Activated CD8-positive, alpha-beta memory T cell treated with anti-CD3 and anti-CD28 coated beads for 48 hours (primary cell): ENCODE results near the gene APOA4.
A peak's percentile ranks its signal among the peaks of the same experiment; 100 is the strongest.
"Not testable (repeated sequence)": the region's sequence is repeated elsewhere in the genome, so short reads cannot be mapped to it uniquely, and the experiment has no call there.

ENCODE experiments used
- DNase-seq, 3 experiments: peaks; one replicate each; pipeline ENCODE4 v3.0.0-alpha.2; 2020; ENCODE audit warnings: low read depth in 2 of 3, low spot score in 2 of 3

Gene APOA4

DNA sequence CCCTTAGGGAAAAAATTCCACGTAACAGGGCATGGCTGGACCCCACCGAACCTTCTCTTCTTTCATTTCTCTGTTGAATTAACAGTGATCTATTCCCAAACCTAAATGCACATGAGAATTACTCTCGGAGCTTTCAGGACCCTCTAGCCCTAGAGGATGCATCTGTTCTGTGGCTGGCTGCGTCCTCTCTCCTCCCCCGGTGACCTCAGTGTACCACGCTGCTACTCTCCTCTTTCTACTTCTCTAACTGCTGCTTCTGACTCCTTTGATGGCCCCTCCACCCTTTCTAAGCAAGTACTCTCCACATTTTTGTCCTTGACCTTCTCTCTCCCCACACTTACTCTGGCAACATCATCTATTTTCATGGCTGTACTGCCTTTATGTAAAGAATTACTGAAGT, 26.4 kb upstream of the APOA4 start:
- DNase-seq, result no peak

DNA sequence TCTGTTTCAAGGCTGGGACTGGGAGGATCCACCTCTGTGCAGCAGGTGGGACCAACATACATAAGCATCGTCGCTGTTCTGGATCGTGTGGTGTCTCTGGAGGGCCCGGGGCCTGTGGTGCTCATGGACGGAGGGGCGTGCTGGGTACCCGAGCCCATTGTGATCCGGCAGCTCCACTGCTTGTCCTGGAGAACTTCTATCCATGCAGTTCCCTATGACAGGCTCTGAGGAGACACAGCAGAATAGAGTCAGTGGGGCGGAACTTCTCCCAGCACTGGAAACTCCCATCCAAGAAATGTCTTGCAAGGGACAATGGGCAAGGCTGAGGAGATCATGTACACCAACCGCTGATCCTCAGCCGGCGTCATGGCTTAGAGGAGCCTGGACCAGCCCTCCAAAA, 26.0 kb upstream of the APOA4 start:
- no peak for DNase-seq

DNA sequence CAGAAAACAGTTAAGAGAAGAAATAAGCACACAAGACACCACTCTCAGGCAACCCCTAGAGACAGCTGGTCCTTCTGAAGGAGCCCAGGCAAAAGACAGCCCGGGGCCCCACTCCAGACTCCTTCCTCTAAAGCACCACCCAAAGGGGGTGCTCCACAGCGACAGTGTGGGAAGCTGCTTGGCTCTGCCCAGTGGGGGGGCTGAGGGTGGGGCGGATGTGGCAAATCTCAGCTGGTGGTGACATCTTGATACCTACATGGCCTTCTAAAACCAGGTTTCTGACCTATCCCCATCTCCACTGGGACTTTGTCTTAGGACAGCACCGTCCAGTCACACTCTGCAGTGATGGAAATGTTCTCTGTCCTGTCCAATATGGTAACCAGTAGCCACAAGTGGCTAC, 24.5 kb upstream of the APOA4 start:
- DNase-seq, result no peak

DNA sequence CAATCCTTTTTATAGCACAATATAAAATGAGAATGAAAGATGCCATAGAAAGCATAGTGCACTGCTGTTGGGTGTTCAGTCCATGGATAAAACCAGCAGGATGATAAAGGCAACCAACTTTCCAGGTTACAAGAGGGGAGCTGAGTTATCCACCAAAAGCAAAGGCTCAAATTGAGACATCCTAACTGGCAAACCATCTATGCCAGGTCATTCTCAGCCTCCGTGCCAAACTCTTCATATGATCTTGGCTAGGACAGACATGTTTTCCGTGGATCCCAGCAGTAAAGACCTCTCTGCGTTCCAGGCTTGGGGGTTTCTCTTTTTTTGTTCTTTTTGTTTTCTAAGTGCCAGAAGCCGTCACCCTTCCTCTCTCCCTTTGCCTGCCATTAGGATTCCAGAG, 21.6 kb upstream of the APOA4 start:
- DNase-seq, result no peak

DNA sequence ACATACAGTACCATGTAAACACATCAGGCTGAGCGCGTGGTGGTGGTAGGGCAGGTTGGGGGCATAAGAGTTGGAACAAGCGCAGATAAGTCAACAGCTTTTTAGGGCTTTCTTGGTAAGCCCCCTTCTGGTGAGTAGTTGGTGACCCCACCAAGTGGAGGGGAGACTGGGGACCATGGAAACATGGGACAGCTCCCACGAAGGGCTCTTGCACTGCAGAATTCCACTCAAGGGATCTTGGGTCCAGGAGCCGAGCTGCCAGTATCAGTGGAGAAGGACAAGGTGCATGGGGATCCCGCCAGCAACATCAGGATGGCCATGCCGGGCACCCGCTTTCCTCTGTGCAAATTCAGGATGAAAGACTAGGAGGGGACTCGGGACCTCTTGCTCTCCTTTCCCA, 20.6 kb upstream of the APOA4 start:
- DNase-seq, result no peak

DNA sequence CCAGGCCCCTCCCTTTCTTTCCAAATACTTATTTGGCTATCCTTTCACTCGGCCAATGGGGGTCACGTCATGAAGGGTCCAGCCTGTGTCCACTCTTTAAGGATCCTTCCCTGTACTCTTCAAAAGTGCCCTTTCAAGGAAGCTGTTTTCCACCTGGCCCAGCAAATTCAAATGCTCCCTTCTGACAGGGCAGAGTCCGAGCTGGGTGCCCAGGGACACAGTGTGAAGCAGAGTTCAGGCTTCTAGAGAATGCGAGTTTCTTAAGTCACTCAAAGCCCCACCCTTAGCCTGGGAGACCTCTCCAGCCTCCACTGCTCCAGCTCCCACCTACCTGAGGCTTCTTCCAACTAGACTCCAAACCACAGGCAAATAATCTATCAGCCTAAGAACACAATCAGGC, 19.8 kb upstream of the APOA4 start:
- DNase-seq, result no peak

DNA sequence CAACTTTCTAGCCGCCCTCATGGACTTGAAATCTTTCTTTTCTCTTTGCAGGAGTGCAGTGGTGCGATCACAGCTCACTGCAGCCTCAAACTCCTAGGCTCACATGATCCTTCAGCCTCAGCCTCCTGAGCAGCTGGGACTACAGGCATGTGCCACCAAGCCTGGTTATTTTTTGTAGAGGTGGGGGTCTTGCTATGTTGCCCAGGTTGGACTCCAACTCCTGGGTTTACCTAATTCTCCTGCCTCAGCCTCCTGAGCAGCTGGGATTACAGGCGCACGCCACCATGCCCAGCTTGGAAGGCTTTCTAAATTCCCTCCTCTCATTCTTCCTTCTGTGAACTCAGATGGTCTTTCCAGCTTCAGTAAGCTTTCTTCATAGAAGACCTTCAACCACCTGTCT, 19.0 kb upstream of the APOA4 start:
- no peak for DNase-seq

DNA sequence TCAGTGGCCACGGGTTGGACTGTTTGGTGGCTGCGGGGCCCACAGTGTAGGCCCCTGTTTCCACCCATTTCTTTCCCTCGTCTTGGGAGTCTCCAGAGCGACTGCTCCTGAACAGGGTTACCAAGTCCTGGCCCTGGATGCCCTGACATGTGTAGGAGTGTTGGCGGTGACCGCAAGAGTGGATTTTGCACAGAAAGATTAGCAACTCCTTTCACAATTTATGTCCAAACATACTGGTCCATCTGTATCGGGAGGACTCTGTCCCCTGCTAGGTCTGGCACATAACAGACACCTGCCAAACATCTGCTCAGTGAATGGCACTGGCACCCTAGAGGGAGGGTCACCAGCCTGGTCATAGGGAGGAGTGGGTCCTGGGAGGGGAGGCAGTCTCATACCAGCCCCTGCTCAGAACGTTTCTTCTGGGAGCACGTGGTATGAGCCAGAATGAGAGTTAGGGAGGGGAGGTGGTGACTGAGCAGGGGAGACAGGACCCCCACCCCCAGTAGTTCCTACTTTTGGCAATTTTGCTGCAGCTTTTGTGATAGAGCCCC, 17.7 kb upstream of the APOA4 start:
- no peak for DNase-seq

DNA sequence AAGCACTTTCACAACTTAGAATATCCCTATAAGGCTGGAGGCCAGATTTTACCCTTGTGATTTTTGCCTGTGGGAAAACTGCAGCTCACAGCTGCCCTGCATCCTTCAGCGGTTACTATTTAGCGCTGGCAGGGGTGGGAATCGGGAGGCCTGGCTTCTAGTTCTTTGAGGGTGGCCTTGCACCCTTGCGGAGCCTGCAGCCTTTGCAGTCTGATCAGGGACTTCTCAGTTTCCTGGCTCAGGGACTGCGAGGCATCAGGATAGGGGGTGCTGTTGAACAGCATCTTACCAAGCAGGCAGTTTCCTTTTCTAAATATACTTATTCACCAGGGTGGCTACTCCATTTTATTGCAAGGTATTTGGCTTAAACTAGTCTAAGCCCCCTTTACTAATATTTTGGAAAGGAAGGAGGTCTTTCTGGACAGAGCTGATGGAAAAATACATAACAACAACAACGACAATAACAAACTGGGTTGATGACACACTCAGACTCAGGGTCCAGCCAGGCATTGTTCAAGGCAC, 17.2 kb upstream of the APOA4 start:
- DNase-seq, result no peak

DNA sequence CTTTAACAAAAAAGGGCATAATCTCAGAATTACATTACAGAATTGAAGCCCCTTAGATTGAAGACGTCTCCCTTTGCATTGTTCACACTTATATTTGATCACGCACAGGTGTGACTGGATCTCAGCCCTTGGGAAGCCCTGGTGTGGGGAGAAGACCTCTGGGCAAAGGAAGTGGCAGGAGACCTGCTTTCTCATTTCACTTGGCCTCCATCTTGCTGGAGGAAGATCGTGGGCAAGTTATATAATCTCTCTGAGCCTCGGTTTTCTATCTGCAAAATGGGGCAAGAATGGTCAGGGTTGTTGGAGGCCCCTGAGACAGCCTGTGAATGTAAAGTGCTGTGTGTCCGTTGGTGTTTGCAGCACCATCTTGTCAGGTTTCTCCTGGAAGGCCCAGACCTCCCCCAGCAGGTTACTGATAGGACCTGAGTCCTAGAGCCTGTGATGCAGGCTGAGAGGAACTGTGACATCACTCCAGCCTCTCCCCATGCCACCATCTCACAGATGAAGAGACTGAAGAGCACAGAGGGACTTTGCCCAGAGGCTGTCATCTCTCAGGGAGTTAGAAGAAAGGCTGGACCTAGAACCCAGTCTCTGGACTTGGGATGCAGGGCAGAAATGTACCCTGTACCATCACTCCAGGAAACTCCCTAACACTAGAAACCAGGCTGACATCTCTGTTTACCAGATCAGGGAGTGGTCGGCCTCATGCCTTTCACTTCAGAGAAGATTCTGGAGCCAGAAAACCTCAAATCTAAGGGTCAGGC, 15.4 kb upstream of the APOA4 start:
- no peak for DNase-seq

DNA sequence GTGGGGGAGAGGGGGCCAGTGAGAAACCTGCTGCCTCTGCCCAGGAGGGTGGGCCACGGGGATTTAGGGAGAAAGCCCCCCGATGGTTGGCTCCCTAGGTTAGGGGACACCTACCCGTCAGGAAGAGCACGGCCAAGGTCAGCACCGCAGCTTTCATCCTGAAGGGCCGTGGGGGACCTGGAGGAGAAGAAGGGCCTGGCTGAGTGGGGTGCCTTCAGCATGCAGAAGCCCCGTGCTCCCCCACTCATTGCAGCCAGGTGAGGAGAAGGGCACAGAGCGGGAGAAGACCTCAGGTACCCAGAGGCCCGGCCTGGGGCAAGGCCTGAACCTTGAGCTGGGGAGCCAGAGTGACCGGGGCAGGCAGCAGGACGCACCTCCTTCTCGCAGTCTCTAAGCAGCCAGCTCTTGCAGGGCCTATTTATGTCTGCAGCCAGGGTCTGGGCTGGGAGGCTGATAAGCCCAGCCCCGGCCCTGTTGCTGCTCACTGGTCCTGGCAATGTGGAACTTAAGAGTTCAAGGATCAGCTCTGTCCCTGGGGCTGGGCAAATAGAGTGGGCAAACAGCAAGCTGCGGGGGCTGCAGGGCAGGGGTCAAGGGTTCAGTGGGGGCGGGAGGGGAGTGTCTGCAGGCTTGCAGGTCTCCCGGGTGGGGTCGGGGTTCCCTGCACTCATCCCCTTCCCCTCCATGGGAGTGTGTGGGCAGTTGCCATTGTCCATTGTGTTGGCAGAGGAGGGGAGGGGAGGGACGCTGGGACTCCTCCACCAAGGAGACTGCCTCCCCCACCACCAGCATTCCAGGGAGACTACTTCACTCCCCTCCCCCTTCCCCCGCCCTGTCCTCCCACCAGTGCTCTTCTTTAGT, 14.4 kb upstream of the APOA4 start, which contains the start of gene APOA1:
TSS of gene APOA1 (minus strand) at position 392 of the 861 bp plus-strand sequence. CDS start at position 157, 235 bp downstream.
- DNase-seq, result no peak

DNA sequence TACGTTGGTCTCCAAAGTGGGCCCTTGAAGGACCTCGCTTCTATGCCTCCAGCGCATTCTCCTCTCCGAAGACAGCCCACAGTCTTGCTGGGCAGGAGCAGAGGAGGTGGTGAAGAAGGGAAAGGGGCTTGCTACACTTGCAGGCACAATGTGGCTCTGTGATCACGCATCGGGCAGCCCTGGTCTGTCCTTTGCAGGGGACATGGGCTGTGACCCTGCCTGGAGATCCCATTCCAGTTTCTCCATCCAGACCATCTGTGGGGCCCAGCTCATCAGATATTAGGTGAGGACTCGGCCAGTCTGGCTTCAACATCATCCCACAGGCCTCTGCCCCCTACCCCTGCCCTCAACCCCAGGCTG, 13.5 kb upstream of the APOA4 start:
- no peak for DNase-seq

DNA sequence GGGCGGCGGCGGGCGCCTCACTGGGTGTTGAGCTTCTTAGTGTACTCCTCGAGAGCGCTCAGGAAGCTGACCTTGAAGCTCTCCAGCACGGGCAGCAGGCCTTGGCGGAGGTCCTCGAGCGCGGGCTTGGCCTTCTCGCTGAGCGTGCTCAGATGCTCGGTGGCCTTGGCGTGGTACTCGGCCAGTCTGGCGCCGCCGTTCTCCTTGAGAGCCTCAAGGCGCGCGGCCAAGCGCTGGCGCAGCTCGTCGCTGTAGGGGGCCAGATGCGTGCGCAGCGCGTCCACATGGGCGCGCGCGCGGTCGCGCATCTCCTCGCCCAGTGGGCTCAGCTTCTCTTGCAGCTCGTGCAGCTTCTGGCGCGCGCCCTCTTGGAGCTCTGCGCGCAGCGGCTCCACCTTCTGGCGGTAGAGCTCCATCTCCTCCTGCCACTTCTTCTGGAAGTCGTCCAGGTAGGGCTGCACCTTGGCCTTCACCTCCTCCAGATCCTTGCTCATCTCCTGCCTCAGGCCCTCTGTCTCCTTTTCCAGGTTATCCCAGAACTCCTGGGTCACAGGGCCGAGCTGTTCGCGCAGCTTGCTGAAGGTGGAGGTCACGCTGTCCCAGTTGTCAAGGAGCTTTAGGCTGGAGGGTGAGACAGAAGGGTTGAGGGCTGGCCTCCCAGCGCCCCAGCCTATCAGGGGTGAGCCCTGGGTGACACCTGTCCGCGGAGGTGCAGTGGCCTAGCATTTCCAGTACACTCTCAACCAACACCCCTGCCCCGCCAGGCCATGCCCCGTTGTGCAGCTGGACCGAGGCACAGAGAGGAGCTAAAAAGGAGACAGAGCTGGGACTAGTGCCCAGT, 12.9 kb upstream of the APOA4 start:
- DNase-seq, result peak; percentile 49 to 61 (median 53)

DNA sequence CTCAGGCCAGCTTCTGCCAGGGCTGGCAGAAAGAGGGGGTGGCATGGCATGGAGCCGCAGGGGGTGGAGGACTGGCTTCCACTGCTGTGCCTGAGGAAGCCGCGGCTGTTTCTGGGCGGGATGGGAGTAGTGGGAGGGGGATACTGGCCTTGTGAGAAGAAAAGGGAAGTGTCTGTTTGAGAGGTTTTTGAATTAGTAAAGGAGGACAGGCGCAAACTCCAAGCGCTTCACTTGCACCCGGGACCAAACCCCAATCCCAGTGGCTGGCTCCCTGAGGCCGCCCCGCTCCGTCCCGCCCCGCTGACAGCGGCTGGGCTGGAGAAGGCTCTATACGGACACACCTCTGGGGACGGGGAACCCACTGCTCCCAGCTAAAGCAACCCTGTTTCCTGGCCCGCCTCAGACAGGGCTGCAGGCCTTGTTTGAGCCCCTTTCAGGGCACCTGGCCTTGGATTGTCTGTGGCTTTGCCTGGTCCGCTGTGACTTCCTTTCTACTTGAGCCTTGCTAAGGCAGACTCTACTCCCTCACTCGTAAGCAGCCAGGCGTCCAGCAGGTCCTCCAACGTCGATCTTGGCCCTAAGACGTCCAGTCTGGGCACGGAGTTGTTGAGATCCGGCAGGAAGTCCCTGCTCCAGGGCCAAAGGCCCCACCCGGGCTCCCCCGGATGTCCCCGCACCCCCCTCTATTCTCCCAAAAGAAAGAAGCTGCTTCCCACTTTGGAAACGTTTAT, 12.1 kb upstream of the APOA4 start:
- no peak for DNase-seq

DNA sequence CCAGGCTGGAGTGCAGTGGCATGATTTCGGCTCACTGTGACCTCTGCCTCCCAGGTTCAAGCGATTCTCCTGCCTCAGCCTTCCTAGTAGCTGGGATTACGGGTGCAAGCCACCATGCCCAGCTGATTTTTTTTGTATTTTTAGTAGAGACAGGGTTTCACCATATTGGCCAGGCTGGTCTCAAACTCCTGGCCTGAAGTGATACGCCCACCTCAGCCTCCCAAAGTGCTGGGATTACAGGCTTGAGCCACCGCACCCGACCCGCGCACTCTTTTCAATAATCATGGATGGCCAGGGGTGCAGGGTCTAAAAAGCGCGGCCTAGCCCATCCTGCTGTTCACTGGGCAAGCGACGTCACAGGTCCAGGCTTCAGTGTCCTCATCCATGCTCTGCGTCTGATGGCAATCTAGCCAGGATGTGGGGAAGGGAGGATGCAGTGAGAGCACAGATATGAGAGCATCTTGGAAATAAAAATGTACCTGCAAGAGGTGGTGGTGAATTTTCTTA, 11.5 kb upstream of the APOA4 start:
- DNase-seq, result not testable (repeated sequence)

DNA sequence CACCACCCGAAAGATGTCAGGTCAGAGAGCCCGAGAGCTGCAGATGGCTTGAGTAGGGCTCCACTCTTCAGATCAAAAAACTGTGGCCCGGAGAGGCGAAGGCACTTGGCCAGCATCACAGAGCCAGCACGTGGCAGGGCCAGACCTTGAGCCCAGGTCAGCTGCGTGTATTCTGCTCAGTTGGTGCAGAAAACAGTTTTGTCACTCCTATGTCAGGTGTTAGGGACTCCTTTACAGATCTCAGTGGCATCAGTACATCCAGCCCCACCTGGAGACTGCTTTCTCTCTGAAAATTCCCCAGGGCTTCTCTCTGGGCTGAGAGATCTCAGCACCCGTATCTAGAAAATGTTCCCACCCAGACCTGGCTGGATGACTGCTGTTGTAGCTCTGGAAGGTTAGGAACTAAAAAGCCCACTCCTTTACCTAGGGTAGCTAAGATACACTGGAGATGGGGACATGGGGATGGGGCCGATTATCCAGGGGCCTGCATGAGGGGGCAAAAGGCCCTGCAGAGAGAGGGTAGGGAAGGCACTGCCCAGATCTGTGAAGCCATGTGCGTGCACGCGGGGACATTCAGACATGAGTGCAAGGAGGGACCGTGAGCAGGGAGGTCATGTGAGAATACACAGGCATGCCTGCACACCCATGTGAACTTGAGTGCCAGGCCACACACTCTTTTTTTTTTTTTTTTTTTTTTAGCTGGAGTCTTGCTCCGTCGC, 10.9 kb upstream of the APOA4 start:
- no peak for DNase-seq

DNA sequence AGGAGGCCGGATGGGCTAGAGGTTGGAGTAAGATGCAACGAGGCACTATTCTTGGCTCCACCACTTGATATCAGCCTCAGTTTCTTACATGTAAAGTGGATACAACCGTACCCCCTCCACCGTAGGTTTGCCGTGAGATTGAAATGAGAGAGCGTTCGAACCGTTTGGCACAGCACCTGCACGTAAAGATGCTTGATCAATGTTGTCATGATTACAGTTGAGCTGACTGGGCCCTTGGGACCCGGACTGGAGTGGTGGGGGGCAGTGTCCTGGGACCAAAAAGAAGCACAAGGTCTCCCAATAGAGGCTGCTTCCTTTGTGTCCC, 10.3 kb upstream of the APOA4 start:
- DNase-seq, result no peak

DNA sequence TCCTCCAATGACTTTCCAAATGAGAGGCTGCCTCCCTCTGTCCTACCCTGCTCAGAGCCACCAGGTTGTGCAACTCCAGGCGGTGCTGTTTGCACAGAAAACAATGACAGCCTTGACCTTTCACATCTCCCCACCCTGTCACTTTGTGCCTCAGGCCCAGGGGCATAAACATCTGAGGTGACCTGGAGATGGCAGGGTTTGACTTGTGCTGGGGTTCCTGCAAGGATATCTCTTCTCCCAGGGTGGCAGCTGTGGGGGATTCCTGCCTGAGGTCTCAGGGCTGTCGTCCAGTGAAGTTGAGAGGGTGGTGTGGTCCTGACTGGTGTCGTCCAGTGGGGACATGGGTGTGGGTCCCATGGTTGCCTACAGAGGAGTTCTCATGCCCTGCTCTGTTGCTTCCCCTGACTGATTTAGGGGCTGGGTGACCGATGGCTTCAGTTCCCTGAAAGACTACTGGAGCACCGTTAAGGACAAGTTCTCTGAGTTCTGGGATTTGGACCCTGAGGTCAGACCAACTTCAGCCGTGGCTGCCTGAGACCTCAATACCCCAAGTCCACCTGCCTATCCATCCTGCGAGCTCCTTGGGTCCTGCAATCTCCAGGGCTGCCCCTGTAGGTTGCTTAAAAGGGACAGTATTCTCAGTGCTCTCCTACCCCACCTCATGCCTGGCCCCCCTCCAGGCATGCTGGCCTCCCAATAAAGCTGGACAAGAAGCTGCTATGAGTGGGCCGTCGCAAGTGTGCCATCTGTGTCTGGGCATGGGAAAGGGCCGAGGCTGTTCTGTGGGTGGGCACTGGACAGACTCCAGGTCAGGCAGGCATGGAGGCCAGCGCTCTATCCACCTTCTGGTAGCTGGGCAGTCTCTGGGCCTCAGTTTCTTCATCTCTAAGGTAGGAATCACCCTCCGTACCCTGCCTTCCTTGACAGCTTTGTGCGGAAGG, 9.5 kb upstream of the APOA4 start:
- DNase-seq, result no peak
